ENCODE results near the gene EIF4E. TPM values are rescaled to one million over a fixed set of nuclear protein-coding genes. Genes with fewer than 3 reads are reported as not detected.
A peak's percentile ranks its signal among the peaks of the same experiment; 100 is the strongest.
"Not testable (repeated sequence)": the region's sequence is repeated elsewhere in the genome, so short reads cannot be mapped to it uniquely, and the experiment has no call there.

Gene EIF4E
- total RNA-seq, 2 donors from 2014 or later, result 49.2 to 82.1 TPM

GRCh38 chr4:98838977-98839618 lies 89.8 kb downstream of the EIF4E start:
- ATAC-seq (peak; percentile 95), DNase-seq (no peak)
- intact Hi-C loops (cut with DNase I), result no loop called here

DNA sequence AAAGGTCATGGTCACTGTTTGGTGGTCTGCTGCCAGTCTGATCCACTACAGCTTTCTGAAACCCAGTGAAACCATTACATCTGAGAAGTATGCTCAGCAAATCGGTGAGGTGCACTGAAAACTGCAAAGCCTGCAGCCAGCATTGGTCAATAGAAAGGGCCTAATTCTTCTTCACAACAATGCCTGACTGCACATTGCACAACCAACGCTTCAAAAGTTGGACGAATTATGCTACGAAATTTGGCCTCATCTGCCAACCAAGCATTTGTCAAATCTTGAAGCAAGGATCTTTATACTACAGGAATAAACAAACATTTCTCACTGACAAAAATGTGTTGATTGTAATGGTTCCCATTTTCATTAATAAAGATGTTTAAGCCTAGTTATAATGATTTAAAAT lies 90.4 kb downstream of the EIF4E start:
- ATAC-seq, result no peak
- intact Hi-C loops (cut with DNase I), result no loop called here
- no peak for DNase-seq

- intact Hi-C loops (cut with DNase I), result no loop called here
- no peak for DNase-seq
- peak; percentile 56 to 92 for ATAC-seq
Measured at GRCh38 chr4:98833384-98833783, 95.5 kb downstream of the EIF4E start.

- intact Hi-C loops (cut with DNase I); ATAC-seq; DNase-seq: not testable (repeated sequence)
Measured at GRCh38 chr4:98831036-98831435, 97.9 kb downstream of the EIF4E start.

Other genes starting within 250 kb of the EIF4E start
- gene METAP1, start 66.6 kb upstream of the EIF4E start, total RNA-seq, result 10 to 100 TPM; 38.0 to 50.0 TPM
- gene ADH5, start 159.7 kb upstream of the EIF4E start, total RNA-seq, result 100 to 1,000 TPM; 119 to 136 TPM
- gene ADH4, start 215.2 kb upstream of the EIF4E start, total RNA-seq, result 1 to 10 TPM in 1 of 2 donors, under 1 TPM in 1; 0.27 to 1.1 TPM

Data from left cardiac atrium (tissue), 4 donors.